Measurements from ENCODE around the gene RADIL.

The RADIL gene

GRCh38 chr7:4785371-4785770 lies 98.1 kb downstream of the RADIL start:
- H3K4me3 ChIP-seq (replicated peaks; ENCODE audit: low read depth, low read length) = no peak overlapping the region
- no peak for TF ChIP-seq CTCF (IDR thresholded peaks at IDR 0.05; ENCODE audit: low read length, missing control alignments)
- DNase-seq (ENCODE audit: low read depth) = no peak

GRCh38 chr7:4784799-4785198 lies 98.7 kb downstream of the RADIL start:
- H3K4me3 ChIP-seq (replicated peaks; ENCODE audit: low read depth, low read length) = no peak overlapping the region
- no peak for DNase-seq (ENCODE audit: low read depth)
- no peak for TF ChIP-seq CTCF (IDR thresholded peaks at IDR 0.05; ENCODE audit: low read length, missing control alignments)

- no peak overlapping the region for H3K4me3 ChIP-seq (replicated peaks; ENCODE audit: low read depth, low read length)
- TF ChIP-seq CTCF (IDR thresholded peaks at IDR 0.05; ENCODE audit: low read length, missing control alignments) = no peak
- DNase-seq (ENCODE audit: low read depth) = no peak
Observed at GRCh38 chr7:4783762-4784351, 99.7 kb downstream of the RADIL start.

GRCh38 chr7:4783292-4783652 lies 100.2 kb downstream of the RADIL start:
- no peak overlapping the region for H3K4me3 ChIP-seq (replicated peaks; ENCODE audit: low read depth, low read length)
- no peak for TF ChIP-seq CTCF (IDR thresholded peaks at IDR 0.05; ENCODE audit: low read length, missing control alignments)
- DNase-seq (ENCODE audit: low read depth) = no peak

- no peak overlapping the region for H3K4me3 ChIP-seq (replicated peaks; ENCODE audit: low read depth, low read length)
- no peak for DNase-seq (ENCODE audit: low read depth)
- no peak for TF ChIP-seq CTCF (IDR thresholded peaks at IDR 0.05; ENCODE audit: low read length, missing control alignments)
Observed at GRCh38 chr7:4782333-4783291, 100.9 kb downstream of the RADIL start.

- no peak overlapping the region for H3K4me3 ChIP-seq (replicated peaks; ENCODE audit: low read depth, low read length)
- TF ChIP-seq CTCF (IDR thresholded peaks at IDR 0.05; ENCODE audit: low read length, missing control alignments) = no peak
- no peak for DNase-seq (ENCODE audit: low read depth)
Observed at GRCh38 chr7:4781366-4782069, 102.0 kb downstream of the RADIL start.
